Heart left ventricle (tissue), 13 donors: ENCODE measurements around the gene SURF4.

Experiments used
- POLR2A ChIP-seq, 2 donors: fragments of 450-650 bp; IDR thresholded peaks; one replicate each; pipeline ENCODE4 v1.6.1; 2017; ENCODE audit warnings: antibody characterized with exemption in 2 of 2, mild to moderate bottlenecking in 2 of 2, moderate library complexity in 2 of 2
- TF ChIP-seq, protein P1 (sequence below), 12 donors: fragments of 200-600 bp; sonication (generic) in 4 of 12; IDR thresholded peaks; one replicate each; pipeline versions ENCODE4 v1.5.0 to v1.8.0; 2018 to 2022; ENCODE audit warnings: antibody characterized with exemption in 12 of 12, mild to moderate bottlenecking in 5 of 12
- donor health status: ischemic (EF 13 %, LVEDD 7.1; RV severe dilation, severe dysfunction).
- donor health status: DM: no; HTN: yes; CAD: no.
- donor health status: DM: no; HTN: no; CAD: no.
- donor health status: ischemic (EF 25% LVEDD 6.9; RV normal size, moderate dysfunction).
- donor health status: ischemic (EF 25% LVEDD 5.7; RV mildly dilated, moderate dysfunction).
- donor health status: ischemic (EF 35%, LVEDD 5.7; RV mildly dilated, moderate dysfunction).
- donor health status: nonischemic (EF 11% LVEDD 7.7; RV severe dilation, severe dysfunction).
- donor health status: DM: yes; HTN: yes; CAD: no.
- donor health status: PGD.
- donor health status: ischemic (EF 29% LVEDD 5.4; RV normal size, mild dysfunction).
- donor health status: nonischemic (EF 23%, LVEDD 6.1; RV moderate dilation, normal function).

GRCh38 chr9:133322701-133323100 is 53.2 kb downstream of the SURF4 start:
- TF ChIP-seq, protein P1, sequence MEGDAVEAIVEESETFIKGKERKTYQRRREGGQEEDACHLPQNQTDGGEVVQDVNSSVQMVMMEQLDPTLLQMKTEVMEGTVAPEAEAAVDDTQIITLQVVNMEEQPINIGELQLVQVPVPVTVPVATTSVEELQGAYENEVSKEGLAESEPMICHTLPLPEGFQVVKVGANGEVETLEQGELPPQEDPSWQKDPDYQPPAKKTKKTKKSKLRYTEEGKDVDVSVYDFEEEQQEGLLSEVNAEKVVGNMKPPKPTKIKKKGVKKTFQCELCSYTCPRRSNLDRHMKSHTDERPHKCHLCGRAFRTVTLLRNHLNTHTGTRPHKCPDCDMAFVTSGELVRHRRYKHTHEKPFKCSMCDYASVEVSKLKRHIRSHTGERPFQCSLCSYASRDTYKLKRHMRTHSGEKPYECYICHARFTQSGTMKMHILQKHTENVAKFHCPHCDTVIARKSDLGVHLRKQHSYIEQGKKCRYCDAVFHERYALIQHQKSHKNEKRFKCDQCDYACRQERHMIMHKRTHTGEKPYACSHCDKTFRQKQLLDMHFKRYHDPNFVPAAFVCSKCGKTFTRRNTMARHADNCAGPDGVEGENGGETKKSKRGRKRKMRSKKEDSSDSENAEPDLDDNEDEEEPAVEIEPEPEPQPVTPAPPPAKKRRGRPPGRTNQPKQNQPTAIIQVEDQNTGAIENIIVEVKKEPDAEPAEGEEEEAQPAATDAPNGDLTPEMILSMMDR (IDR thresholded peaks at IDR 0.05) = no peak
- no peak for TF ChIP-seq POLR2A (IDR thresholded peaks at IDR 0.05)
